NCI-H2227 (cell line): ENCODE results near the gene CCR5.
"Not testable (repeated sequence)": the region's sequence is repeated elsewhere in the genome, so short reads cannot be mapped to it uniquely, and the experiment has no call there.

Experiments used
- DNase-seq: peaks from one replicate; lab custom pipeline; 2025; ENCODE audit not compliant: unreplicated experiment; lab: John Stamatoyannopoulos, UW

CCR5 gene

GRCh38 chr3:46383211-46383950, 12.6 kb downstream of the CCR5 start:
- DNase-seq, result no peak

- DNase-seq, result no peak
These were observed 13.2 kb downstream of the CCR5 start for GRCh38 chr3:46383951-46384330.

GRCh38 chr3:46386205-46386604, 15.5 kb downstream of the CCR5 start:
- no peak for DNase-seq

GRCh38 chr3:46388847-46389246, 18.1 kb downstream of the CCR5 start:
- DNase-seq, result not testable (repeated sequence)

- no peak for DNase-seq
These were observed 18.6 kb downstream of the CCR5 start for GRCh38 chr3:46389306-46389705.

GRCh38 chr3:46391526-46391925, 20.8 kb downstream of the CCR5 start:
- DNase-seq, result not testable (repeated sequence)

GRCh38 chr3:46393011-46393410, 22.3 kb downstream of the CCR5 start:
- no peak for DNase-seq

GRCh38 chr3:46393554-46394434, 23.0 kb downstream of the CCR5 start:
- no peak for DNase-seq

GRCh38 chr3:46395210-46395661, 24.5 kb downstream of the CCR5 start:
- no peak for DNase-seq

- no peak for DNase-seq
These were observed 25.2 kb downstream of the CCR5 start for GRCh38 chr3:46395766-46396530.

GRCh38 chr3:46397111-46397510, 26.4 kb downstream of the CCR5 start:
- no peak for DNase-seq

- no peak for DNase-seq
These were observed 27.6 kb downstream of the CCR5 start for GRCh38 chr3:46398186-46398955.

GRCh38 chr3:46399098-46399497, 28.4 kb downstream of the CCR5 start:
- no peak for DNase-seq

GRCh38 chr3:46399557-46399956, 28.8 kb downstream of the CCR5 start:
- DNase-seq, result no peak

- peak; percentile 61 for DNase-seq
These were observed 29.4 kb downstream of the CCR5 start for GRCh38 chr3:46400000-46400734.

- DNase-seq, result no peak
These were observed 30.1 kb downstream of the CCR5 start for GRCh38 chr3:46400846-46401245.

GRCh38 chr3:46401579-46401978, 30.8 kb downstream of the CCR5 start:
- DNase-seq, result no peak

- DNase-seq, result not testable (repeated sequence)
These were observed 32.2 kb downstream of the CCR5 start for GRCh38 chr3:46402902-46403301.

- no peak for DNase-seq
These were observed 34.7 kb downstream of the CCR5 start for GRCh38 chr3:46405301-46406019.
